ENCODE results near the gene FGF22.

GRCh38 chr19:604355-604754, 35.3 kb upstream of the FGF22 start:
- TF ChIP-seq CTCF (IDR thresholded peaks at IDR 0.05): no peak
- no peak for TF ChIP-seq EP300 (IDR thresholded peaks at IDR 0.05)
- TF ChIP-seq POLR2AphosphoS5 (IDR thresholded peaks at IDR 0.05): no peak
- no peak for TF ChIP-seq POLR2A (IDR thresholded peaks at IDR 0.05)

Data from upper lobe of left lung (tissue), 4 donors.